ENCODE data around the gene RLBP1.
"Not testable (repeated sequence)": the region's sequence is repeated elsewhere in the genome, so short reads cannot be mapped to it uniquely, and the experiment has no call there.

The RLBP1 gene

GRCh38 chr15:89221543-89221942, at the start of gene RLBP1:
TSS of gene RLBP1 (minus strand) at chr15:89221579. CDS start at chr15:89218975, 2,604 bp downstream.
- H3K36me3 ChIP-seq (ENCODE audit: control insufficient read depth, insufficient read depth, low read length) = no peaks in the 10 kb centered on the region
- H3K9ac ChIP-seq (ENCODE audit: low read depth, low read length) = no peak within 1 kb of the TSS

GRCh38 chr15:89250142-89250541, 28.8 kb upstream of the RLBP1 start:
- H3K9me3 ChIP-seq (ENCODE audit: control insufficient read depth, insufficient read depth, low read length) = peaks cover 11% of the 10 kb centered on the region; the same call in 1 of the 2 replicates
- H3K27ac ChIP-seq (ENCODE audit: low read depth, low read length); H3K9ac ChIP-seq (ENCODE audit: low read depth, low read length); H3K4me1 ChIP-seq (ENCODE audit: control insufficient read depth, insufficient read depth, low read length); H3K4me3 ChIP-seq (ENCODE audit: low read depth, low read length); H3K27me3 ChIP-seq (ENCODE audit: control insufficient read depth, insufficient read depth, low read length): not testable (repeated sequence)
- H3K36me3 ChIP-seq (ENCODE audit: control insufficient read depth, insufficient read depth, low read length) = peaks cover 58% of the 10 kb centered on the region

More at GRCh38 chr15:89221543-89221942, at the start of gene RLBP1:
- Histone ChIP-seq H3K9me3 (ENCODE audit: control insufficient read depth, insufficient read depth, low read length) (no peaks in the 10 kb centered on the region), H3K4me3 (ENCODE audit: low read depth, low read length) (no peak within 1 kb of the TSS), H3K27me3 (ENCODE audit: control insufficient read depth, insufficient read depth, low read length) (no peaks in the 10 kb centered on the region), H3K4me1 (ENCODE audit: control insufficient read depth, insufficient read depth, low read length) (no peaks in the 10 kb centered on the region), H3K27ac (ENCODE audit: low read depth, low read length) (peak within 1 kb of the TSS; percentile 20)

GRCh38 chr15:89248584-89248983, 27.2 kb upstream of the RLBP1 start:
- no peak overlapping the region for H3K9ac ChIP-seq (ENCODE audit: low read depth, low read length)
- H3K9me3 ChIP-seq (ENCODE audit: control insufficient read depth, insufficient read depth, low read length) = peaks cover 11% of the 10 kb centered on the region; the same call in 1 of the 2 replicates
- no peak overlapping the region for H3K27ac ChIP-seq (ENCODE audit: low read depth, low read length)
- peaks cover 52% of the 10 kb centered on the region for H3K36me3 ChIP-seq (ENCODE audit: control insufficient read depth, insufficient read depth, low read length)
- H3K27me3 ChIP-seq (ENCODE audit: control insufficient read depth, insufficient read depth, low read length) = no peaks in the 10 kb centered on the region
- H3K4me1 ChIP-seq (ENCODE audit: control insufficient read depth, insufficient read depth, low read length) = peaks cover 4% of the 10 kb centered on the region; the same call in 1 of the 2 replicates
- H3K4me3 ChIP-seq (ENCODE audit: low read depth, low read length) = no peak overlapping the region

- Histone ChIP-seq H3K4me1 (ENCODE audit: control insufficient read depth, insufficient read depth, low read length) (peaks cover 9% of the 10 kb centered on the region; the same call in 1 of the 2 replicates), H3K36me3 (ENCODE audit: control insufficient read depth, insufficient read depth, low read length) (peaks cover 52% of the 10 kb centered on the region), H3K9me3 (ENCODE audit: control insufficient read depth, insufficient read depth, low read length) (peaks cover 11% of the 10 kb centered on the region; the same call in 1 of the 2 replicates), H3K9ac (ENCODE audit: low read depth, low read length) (no peak overlapping the region), H3K27ac (ENCODE audit: low read depth, low read length) (no peak overlapping the region), H3K4me3 (ENCODE audit: low read depth, low read length) (no peak overlapping the region), H3K27me3 (ENCODE audit: control insufficient read depth, insufficient read depth, low read length) (no peaks in the 10 kb centered on the region)
Measured at GRCh38 chr15:89247446-89247845, 26.1 kb upstream of the RLBP1 start.

- H3K9ac ChIP-seq (ENCODE audit: low read depth, low read length) = peak overlapping the region; percentile 76; the same call in 1 of the 2 replicates
- peaks cover 35% of the 10 kb centered on the region for H3K36me3 ChIP-seq (ENCODE audit: control insufficient read depth, insufficient read depth, low read length)
- peaks cover 7% of the 10 kb centered on the region; the same call in 1 of the 2 replicates for H3K9me3 ChIP-seq (ENCODE audit: control insufficient read depth, insufficient read depth, low read length)
- H3K27ac ChIP-seq (ENCODE audit: low read depth, low read length) = peak overlapping the region; percentile 70
- no peaks in the 10 kb centered on the region for H3K27me3 ChIP-seq (ENCODE audit: control insufficient read depth, insufficient read depth, low read length)
- H3K4me1 ChIP-seq (ENCODE audit: control insufficient read depth, insufficient read depth, low read length) = peaks cover 9% of the 10 kb centered on the region; the same call in 1 of the 2 replicates
- H3K4me3 ChIP-seq (ENCODE audit: low read depth, low read length) = peak overlapping the region; percentile 91
Measured at GRCh38 chr15:89244574-89244903, 23.2 kb upstream of the RLBP1 start.

GRCh38 chr15:89243691-89244573, 22.6 kb upstream of the RLBP1 start, which contains the start of gene FANCI:
TSS of gene FANCI (plus strand) at chr15:89243979. CDS start at chr15:89247648, 3,669 bp downstream.
- peak within 1 kb of the TSS; percentile 76 for H3K9ac ChIP-seq (ENCODE audit: low read depth, low read length)
- H3K27ac ChIP-seq (ENCODE audit: low read depth, low read length) = peak within 1 kb of the TSS; percentile 70
- peaks cover 9% of the 10 kb centered on the region; the same call in 1 of the 2 replicates for H3K4me1 ChIP-seq (ENCODE audit: control insufficient read depth, insufficient read depth, low read length)
- H3K27me3 ChIP-seq (ENCODE audit: control insufficient read depth, insufficient read depth, low read length) = no peaks in the 10 kb centered on the region
- H3K36me3 ChIP-seq (ENCODE audit: control insufficient read depth, insufficient read depth, low read length) = peaks cover 28% of the 10 kb centered on the region
- H3K4me3 ChIP-seq (ENCODE audit: low read depth, low read length) = peak within 1 kb of the TSS; percentile 91
- 0 out of 2 replicates have a peak, but pooled peaks cover 2% of the 10 kb centered on the region for H3K9me3 ChIP-seq (ENCODE audit: control insufficient read depth, insufficient read depth, low read length)

GRCh38 chr15:89243046-89243690, 21.8 kb upstream of the RLBP1 start:
- Histone ChIP-seq H3K36me3 (ENCODE audit: control insufficient read depth, insufficient read depth, low read length) (peaks cover 21% of the 10 kb centered on the region), H3K4me1 (ENCODE audit: control insufficient read depth, insufficient read depth, low read length) (peaks cover 9% of the 10 kb centered on the region; the same call in 1 of the 2 replicates), H3K4me3 (ENCODE audit: low read depth, low read length) (peak overlapping the region; percentile 91), H3K9me3 (ENCODE audit: control insufficient read depth, insufficient read depth, low read length) (no peaks in the 10 kb centered on the region), H3K27ac (ENCODE audit: low read depth, low read length) (no peak overlapping the region), H3K27me3 (ENCODE audit: control insufficient read depth, insufficient read depth, low read length) (no peaks in the 10 kb centered on the region), H3K9ac (ENCODE audit: low read depth, low read length) (peak overlapping the region; percentile 35; the same call in 1 of the 2 replicates)

GRCh38 chr15:89239883-89240810, 18.8 kb upstream of the RLBP1 start:
- H3K9ac ChIP-seq (ENCODE audit: low read depth, low read length); H3K4me1 ChIP-seq (ENCODE audit: control insufficient read depth, insufficient read depth, low read length); H3K27ac ChIP-seq (ENCODE audit: low read depth, low read length); H3K4me3 ChIP-seq (ENCODE audit: low read depth, low read length); H3K36me3 ChIP-seq (ENCODE audit: control insufficient read depth, insufficient read depth, low read length); H3K27me3 ChIP-seq (ENCODE audit: control insufficient read depth, insufficient read depth, low read length); H3K9me3 ChIP-seq (ENCODE audit: control insufficient read depth, insufficient read depth, low read length): not testable (repeated sequence)

GRCh38 chr15:89231832-89232231, 10.5 kb upstream of the RLBP1 start:
- Histone ChIP-seq H3K4me3 (ENCODE audit: low read depth, low read length) (no peak overlapping the region), H3K27me3 (ENCODE audit: control insufficient read depth, insufficient read depth, low read length) (no peaks in the 10 kb centered on the region), H3K4me1 (ENCODE audit: control insufficient read depth, insufficient read depth, low read length) (peaks cover 4% of the 10 kb centered on the region; the same call in 1 of the 2 replicates), H3K9me3 (ENCODE audit: control insufficient read depth, insufficient read depth, low read length) (no peaks in the 10 kb centered on the region), H3K27ac (ENCODE audit: low read depth, low read length) (no peak overlapping the region), H3K9ac (ENCODE audit: low read depth, low read length) (no peak overlapping the region), H3K36me3 (ENCODE audit: control insufficient read depth, insufficient read depth, low read length) (no peaks in the 10 kb centered on the region)

GRCh38 chr15:89230277-89230676, 8.9 kb upstream of the RLBP1 start:
- H3K27me3 ChIP-seq (ENCODE audit: control insufficient read depth, insufficient read depth, low read length) = no peaks in the 10 kb centered on the region
- no peaks in the 10 kb centered on the region for H3K9me3 ChIP-seq (ENCODE audit: control insufficient read depth, insufficient read depth, low read length)
- H3K9ac ChIP-seq (ENCODE audit: low read depth, low read length) = no peak overlapping the region
- no peak overlapping the region for H3K27ac ChIP-seq (ENCODE audit: low read depth, low read length)
- no peaks in the 10 kb centered on the region for H3K36me3 ChIP-seq (ENCODE audit: control insufficient read depth, insufficient read depth, low read length)
- no peak overlapping the region for H3K4me3 ChIP-seq (ENCODE audit: low read depth, low read length)
- peaks cover 4% of the 10 kb centered on the region; the same call in 1 of the 2 replicates for H3K4me1 ChIP-seq (ENCODE audit: control insufficient read depth, insufficient read depth, low read length)

Data from HUES48 (cell line).